GM19035 (cell line): ENCODE data around the gene RAD23B.
A peak's percentile ranks its signal among the peaks of the same experiment; 100 is the strongest.

Source experiments
- ATAC-seq: cut with Tn5 transposase; IDR thresholded peaks from one replicate; pipeline ENCODE4 v1.9.1; 2021; ENCODE audit not compliant: unreplicated experiment

The RAD23B gene

DNA sequence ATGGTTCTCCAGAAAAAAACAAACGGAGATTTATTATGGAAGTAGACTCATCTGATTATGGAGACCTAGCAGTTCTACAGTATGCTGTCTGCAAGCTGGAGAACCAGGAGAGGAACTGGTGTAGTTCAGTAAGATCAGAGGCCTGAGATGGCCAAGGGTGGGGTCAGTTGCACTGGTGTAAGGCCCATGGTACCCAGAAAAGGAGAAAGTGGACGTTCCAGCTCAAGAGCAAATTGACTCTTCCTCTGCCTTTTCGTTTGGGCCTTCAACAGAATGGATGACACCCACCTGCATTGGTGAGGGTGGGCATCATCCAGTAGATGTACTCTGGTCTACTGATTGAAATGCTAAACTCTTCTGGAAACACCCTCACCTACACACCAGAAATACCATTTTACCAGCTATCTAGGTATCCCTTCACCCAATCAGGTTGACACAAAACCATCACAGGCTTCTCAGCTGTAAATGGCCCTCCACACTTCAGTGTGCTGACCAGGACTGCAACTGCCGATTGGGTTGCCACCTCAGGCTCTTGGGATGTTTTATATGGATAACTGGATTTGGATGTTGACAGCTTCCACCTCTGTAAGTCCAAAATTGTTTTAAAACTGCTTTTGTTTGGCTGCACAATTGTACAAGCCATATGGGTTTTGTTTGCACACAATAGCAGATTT is 51.2 kb downstream of the RAD23B start:
- ATAC-seq, result no peak

DNA sequence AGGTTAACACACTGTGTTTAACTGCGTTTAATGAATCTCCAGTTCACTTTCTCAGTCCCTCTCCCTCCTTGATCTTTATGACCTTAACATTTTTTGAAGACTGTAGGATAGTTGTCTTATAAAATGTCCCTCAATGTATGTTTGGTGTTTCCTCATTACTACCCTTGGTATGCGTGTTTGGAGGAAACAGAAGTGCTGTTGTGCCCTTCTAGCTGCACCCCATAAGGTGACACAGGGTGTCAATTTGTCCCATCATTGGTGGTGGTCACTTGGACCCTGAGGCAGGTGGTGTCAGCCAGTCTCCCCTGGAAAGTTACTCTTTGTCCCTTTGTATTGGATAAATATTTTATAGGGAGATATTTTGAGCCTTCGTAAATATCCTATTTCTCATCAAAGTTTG is 52.3 kb downstream of the RAD23B start:
- no peak for ATAC-seq

DNA sequence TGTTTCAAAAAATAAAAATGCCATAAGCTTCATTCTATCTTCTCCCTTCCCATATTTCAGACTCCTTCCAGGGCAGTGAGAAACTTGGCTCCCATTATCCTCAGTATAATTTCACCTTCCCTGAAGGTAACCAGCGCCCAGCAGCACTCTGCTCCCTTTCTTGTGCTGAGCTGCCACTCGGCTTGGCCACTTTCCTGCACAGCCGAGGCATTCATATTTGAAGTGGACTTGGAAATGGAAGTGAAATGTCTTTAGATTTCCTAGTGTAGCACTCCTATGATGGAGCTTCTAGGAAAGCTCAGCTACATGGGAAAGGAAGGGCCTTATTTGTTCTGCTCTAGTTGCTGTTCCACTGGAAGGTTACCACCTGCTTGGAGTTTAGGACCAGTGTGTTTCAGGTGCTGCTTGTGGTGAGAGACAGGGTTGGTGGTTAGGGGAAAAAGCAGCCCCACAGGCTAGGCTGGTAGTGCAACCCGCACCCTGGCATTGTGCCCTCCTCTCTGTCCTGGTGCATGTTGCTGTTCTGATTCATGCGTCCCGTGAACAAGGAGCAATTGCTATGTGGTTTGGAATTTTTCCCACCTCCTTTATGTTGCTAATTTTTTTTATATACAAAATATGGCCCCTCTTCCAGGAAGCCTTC is 53.8 kb downstream of the RAD23B start:
- no peak for ATAC-seq

DNA sequence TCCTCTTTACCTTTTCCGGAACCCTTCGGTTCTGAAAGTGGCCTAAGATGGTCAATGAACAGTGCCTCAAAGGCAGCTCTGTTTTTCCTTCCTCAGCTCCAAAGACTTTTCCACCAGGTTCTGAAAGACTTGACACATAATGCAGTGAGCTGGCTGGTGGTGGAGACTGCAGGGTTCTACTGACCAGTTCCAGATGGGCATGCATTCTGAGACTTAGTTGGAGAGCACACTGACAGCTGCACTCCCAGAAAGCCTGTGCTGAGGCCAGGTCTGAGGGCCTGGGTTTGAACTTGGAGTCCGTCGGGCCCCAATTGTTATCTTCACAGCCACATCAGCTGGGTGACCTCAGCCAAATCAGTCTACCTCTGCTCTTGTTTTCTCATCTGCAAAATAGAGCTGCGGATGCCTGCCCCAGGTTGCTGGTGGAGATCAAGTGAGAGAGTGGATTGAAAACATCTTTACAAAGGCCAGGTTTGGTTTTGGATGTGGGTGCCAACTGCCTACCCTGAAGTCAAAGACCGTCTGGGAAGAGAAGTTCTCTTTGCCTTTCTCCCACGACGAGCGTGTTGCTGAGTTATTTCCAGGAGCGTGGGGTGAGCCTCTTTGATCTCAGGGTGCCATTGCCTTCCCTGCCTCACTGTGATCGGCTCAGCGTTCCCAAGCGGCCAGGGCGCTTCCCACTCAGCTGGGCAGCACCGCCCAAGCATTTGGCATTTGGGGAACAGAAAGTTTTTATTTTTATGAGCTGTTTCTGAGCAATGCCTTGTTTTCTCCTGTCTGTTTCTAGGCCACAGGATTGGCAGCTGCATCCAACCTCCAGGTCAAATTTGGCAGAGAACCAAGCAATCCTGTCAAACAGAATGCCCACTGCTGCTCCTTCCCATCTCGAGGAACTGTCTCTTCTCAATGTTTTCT is 54.9 kb downstream of the RAD23B start:
- no peak for ATAC-seq

DNA sequence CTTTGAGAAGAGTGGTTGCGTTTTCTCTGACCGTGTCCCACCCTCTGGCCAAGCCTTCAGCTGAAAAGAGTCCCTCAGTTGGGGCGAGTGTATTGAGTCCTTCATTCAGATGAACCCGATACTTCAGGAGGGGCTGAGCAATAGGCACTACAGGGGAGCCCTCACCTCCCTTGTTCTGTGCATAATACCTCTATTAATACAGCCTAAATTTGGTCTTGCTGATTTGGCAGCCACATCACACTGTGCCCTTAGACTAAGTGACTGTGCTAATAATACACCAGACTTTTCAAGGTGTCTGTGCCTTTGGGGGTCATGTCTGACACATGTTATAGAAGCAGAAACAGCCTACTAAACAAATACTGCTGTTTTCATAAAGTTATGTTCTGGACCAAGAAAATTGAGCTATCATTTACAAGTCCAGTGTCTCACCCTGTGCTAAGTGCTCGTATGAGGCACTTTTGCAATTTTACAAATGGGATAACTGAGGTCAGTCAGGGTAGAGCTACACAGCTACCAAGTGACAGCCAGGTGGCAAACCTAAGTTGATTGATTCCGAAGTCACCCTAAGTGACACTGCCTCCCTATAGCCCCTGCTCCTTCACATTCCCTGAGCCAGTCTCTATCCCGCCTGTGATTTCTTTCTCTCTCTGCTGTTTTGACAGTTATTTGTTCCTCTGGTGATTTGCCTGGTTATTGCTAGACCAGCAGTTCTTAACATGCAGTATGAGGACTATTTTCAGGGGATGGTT is 56.0 kb downstream of the RAD23B start:
- ATAC-seq, result no peak

DNA sequence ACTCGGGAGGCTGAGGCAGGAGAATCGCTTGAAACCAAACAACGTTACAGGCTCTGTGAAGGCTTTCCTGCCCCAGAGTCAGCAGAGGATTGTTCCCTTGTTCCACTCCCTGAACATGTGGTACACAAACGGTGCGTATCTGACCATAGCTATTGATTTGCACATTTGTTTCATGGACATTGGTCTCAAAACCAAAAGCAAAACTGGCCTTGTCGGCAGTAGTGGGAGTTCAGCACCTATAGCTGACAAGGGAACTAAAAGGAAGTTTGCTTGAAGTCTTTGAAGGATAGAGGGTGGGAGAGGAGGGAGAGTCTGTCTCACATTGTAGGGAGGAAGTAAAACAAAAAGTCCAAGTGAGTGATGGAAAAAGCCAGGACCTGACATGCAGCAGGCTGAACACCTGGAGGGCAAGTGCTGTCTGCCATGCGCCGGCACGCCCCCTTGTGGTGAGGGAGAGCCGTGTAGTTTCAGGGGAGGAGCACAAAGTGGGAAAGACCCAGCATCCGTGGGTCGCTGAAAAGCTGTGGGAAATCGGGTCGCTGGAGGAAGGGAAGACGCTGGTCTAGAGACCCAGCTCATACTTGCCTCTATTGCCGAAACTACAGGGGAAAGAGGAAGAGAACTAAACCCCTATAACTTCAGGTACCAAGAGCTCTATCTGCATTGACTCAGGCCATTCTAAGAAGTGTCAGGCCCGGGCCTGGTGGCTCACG is 58.0 kb downstream of the RAD23B start:
- peak; percentile 83 for ATAC-seq

DNA sequence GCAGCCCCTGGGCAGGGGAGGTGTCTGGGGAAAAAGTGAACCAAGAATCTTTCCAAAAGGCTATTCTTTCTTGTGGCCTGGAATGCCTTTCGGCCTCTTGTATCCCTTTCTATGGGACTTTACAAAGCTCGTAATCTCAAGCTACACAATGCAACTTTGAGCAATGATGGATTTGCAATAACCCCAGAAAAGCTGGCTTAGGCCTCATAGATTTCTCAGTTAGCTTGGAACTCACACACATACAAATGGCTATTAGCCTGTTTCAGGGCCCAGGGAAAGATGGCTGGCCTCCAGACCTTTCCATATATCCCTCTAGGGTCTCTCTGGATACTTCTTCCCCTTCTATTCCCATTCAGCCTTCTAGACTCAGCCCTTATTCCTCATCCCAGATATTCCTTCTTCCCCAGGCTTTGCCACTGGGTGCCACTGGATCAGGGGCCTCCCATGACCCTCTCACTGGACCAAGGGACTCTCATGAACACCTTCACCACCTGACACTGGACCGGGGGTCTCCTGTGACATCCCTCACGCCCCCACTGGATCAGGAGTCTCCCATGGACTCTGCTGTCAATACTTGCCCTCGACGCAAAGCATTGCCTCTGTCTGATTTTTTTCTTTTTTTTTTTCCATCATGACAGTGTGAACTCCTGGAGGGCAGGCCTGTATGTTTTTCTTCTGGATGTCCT is 59.5 kb downstream of the RAD23B start:
- ATAC-seq, result no peak

DNA sequence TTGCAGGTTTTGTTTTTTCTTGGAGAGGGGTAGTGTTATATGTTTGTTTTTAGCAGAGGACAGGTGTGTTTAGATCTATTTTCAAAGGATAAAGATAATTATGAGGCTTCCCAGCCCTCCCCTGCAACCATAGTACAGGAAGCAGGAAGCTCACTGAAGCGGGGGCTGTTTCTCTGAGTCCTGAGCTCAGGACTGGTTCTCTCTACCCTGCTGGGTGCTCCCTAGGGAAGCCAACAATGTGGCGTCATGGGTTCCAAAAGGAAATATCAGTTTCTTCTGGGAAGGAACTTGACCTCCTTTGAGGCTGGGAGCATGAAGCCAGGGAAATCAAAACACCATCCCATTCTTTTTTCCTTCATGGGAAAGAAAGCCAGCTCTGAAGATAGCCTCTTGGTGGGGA is 62.2 kb downstream of the RAD23B start:
- ATAC-seq, result no peak

DNA sequence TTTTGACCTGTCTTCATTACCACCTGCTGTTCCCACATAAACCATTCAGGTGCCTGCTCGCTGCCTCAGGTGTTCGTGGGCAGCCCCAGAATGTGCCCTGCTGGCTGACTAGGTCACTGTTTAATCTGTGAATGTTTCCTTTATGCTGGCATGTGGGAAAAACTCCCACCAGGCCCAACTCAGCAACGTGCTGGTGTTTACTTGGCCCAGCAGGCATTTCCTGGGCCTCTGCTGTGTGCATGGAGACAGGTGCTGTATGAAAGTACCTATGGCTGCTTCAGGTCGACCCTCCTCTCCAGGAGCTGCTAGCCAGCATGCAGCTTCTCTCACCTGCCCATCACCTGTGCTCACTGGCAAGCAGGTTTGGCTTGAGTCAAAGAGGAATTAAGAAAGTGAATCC is 65.8 kb downstream of the RAD23B start:
- no peak for ATAC-seq

DNA sequence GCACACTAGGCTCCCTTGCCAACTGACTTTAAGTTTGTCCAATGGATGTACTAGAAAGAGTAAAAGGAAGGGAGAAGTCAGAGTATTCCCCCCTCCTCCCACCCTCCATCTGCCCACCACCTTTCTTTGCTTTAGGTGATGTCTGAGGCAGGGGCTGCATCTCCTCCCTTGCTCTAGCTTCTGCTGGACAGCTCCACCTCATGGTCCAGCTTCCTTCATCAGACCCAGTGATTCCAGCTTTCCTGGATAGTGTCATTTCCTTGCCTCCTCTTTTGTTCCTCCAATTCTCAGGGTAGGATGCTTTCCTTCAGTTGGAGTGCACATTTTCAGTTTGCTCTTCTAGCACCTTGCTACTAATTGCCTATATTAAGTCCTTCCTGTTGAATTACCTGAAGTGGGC is 67.4 kb downstream of the RAD23B start:
- ATAC-seq, result no peak

DNA sequence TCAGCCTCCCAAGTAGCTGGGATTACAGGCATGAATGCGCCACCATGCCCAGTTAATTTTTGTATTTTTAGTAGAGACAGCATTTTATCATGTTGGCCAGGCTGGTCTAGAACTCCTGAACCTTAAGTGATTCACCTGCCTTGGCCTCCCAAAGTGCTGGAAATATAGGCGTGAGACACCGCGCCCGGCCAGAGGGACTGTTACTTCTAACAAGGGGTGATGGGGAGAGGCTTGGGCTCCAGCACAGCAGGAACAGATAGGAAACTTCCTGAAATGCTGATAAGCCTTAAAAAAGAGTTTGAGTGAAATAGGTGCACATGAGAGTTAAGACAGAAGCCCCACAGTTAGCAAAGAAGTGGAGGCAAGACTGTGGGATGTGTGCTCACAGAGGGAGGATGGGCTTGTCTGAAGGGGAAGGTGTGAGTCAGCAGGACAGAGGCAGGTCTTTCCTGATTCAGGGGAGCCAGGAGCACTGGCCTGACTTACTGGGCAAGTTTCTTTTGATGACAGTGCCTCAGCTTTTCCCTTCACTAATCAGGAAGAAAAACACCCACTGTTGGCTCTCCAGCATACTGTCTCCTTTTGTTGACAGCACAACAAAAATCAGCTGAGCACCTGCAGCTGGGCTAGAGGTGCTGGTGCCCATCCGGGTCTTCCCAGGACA is 68.4 kb downstream of the RAD23B start:
- no peak for ATAC-seq

DNA sequence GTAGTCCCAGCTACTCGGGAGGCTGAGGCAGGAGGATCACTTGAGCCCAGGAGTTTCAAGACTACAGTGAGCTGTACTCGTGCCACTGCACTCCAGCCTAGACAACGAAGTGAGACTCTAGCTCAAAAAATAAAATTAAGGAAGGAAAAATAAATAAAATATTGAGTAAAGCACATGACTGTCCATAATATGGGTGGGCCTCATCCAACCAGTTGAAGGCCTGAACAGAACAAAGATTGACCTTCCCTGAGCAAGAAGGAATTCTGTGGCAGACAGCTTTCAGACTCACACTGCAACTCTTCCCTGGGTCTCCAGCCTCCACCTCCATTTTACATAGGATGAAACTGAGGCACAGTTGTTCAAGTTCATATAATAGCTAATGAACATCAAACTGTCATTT is 72.3 kb downstream of the RAD23B start:
- ATAC-seq, result no peak

DNA sequence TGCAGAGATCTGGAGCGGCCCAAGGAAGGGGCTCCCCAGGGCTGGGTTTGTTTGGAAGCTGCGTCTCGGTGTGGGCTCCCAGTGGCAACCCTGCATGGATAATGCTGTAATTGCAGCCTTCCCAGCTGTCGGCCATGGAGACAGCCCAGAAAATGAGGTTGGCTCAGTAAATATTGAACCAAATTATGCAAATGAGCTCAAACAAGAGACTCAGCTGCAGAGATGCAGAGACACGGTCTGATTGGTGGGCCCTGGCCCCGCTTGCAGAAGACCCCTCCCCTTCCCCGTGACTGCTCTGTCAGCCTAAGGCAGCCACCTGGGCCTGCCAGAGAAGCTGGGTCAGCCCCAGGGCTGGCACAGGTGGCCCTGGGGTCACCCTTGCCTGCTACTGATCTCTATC is 75.9 kb downstream of the RAD23B start:
- no peak for ATAC-seq

DNA sequence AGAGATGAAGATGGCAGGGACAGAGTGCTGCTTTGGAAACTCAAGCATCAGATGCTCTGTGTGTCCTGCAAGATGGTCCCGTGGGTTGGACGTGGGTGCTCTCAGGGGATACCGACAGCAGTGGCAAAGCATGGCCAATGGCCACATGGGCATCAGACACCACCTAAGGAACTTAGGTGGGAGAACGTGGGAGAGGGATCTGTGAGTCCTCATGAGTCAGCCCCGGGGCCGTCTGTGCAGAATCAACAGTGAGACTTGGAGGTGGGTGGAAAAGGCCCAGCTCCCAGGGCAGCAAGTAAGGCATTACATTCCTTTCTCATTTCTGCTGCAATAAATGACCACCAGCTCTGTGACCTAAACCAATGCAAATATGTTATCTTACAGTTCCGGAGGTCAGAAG is 77.0 kb downstream of the RAD23B start:
- ATAC-seq, result no peak

DNA sequence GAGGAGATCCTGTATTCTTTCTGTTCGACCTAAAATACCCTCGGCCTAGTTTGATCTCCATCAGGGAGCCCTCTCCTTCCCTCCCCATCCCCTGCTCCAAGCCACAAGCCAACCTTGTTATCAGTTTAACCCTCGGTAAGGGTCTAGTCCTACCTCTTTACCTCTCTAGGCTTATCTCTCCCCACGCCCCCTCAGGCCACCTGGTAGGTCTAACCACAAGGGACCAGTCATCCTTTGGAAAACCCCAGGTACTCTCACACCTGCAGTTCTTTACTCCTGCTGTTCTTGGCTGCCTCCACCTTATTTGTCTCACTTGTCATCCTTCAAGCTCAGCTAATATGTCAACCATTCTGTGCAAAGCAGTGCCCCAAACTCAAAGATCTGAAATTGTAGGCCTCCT is 78.7 kb downstream of the RAD23B start:
- no peak for ATAC-seq

DNA sequence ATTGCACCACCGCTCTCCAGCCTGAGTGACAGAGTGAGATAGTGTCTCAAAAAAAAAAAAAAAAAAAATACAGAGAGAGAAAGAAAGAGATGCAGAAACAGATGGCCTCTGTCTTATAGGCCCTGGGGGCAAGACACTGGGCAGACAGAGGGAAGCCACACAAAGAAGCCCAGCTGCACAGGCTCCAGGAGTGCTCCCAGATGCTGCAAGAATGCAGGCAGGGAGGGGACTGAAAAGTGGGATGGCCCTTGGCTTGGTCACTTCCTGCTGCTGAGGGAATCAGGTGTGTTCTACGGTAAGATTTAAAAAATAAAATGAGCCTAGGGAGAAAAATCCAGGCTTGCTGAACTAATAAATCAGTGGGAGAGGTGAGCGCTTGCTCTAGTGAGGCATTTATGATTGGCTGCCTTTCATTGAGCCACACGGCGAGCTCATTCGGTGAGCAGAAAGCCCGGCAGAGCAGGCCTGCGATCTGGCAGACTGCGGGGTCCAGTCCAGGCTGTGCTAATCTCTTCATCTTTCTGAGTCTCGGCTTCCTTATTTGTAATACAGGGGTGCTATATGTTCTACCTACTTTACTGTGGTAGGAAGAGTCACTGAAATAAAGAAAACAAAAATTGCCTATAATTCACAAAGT is 80.6 kb downstream of the RAD23B start:
- ATAC-seq, result no peak

DNA sequence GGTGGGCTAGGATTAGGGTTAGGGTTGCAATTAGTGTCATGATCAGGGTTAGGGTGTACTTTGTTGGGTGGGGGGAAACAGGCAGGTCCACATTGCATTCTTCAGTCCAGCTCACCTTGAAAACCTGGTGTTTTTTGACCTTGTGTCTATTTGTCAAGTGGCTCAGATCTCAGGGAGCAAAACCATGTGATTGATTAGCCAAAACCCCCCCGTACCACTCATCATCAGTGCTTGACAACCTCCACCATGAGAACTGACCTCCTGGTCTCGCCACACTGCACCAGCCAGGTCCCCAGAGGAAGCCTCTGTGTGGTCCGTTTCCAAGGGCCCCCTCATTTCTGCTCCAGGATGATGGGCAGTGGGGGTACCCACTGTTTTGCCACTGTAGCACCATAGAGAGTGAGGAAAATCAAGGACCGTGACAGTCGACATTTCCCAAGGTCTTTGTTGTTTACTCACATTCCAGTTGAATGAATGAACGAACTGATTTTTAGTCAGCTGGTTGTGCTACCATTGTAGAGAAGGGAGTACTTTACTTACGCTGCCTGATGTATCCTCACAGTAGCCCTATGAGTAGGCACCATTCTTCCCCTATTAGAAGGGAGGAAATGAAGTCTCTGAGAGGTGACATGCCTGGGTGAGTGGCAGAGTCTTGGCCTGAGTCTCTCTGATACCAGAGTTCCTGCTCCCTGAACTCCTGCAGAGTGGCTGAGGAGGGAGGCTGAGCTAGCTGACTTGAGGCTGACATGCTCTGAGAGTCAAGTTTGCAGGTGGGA is 84.8 kb downstream of the RAD23B start:
- ATAC-seq, result no peak

DNA sequence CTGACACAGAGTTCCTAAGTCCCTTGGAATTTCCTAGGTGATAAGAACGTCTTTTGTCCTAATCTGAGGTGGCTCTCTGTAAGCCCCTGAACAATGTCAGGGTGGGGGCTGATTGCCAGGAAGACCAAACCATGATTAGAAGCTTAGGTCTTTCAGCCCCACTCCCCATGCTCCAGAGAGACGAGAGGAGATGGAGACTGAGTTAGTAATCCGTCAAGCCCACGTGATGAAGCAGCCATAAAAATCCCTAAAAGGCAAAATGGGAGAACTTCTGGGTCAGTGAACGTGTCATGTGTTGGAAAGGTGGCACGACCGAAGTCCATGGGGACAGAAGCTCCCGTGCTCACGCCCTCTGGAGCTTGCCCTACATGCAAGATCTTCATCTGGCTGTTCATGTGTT is 85.6 kb downstream of the RAD23B start:
- ATAC-seq, result no peak
